GM21529 (cell line): ENCODE measurements around the gene SERPINF2.
"Not testable (repeated sequence)": the region's sequence is repeated elsewhere in the genome, so short reads cannot be mapped to it uniquely, and the experiment has no call there.

Experiments used
- ATAC-seq: cut with Tn5 transposase; IDR thresholded peaks from one replicate; pipeline ENCODE4 v1.9.1; 2021; ENCODE audit not compliant: unreplicated experiment

The SERPINF2 gene

GRCh38 chr17:1786708-1787107 is 44.0 kb downstream of the SERPINF2 start:
- ATAC-seq: no peak

DNA sequence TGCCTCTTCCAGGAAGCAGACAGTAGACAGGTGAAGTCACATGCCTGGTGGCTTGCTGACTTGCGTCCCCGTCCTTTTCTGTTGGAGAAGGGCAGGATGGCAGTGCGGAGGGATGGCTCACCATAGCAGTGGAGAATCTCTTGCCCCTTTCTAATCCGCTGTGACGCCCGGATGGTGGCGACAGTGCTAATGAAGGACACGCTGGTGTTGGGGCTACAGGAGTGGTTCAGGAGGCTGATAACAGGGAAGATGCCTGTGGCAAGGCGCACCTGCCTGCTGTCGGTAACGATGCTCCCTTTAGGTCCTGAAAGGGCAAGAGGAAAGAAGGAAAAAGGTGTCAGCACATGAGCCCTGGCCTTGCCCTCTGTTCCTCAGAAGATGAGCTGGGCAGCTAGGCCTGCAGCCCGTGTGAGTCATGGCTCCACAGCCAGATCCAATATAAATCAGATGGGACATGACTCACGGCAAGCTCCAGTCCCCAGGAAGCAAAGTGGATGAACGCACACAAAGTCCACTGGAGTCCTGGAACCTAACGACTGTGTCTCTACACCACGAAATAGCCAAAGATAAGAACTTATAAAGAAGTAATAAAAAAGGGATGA is 44.7 kb downstream of the SERPINF2 start:
- ATAC-seq: no peak

- ATAC-seq: no peak
Measured at GRCh38 chr17:1789936-1790335, 47.3 kb downstream of the SERPINF2 start.

DNA sequence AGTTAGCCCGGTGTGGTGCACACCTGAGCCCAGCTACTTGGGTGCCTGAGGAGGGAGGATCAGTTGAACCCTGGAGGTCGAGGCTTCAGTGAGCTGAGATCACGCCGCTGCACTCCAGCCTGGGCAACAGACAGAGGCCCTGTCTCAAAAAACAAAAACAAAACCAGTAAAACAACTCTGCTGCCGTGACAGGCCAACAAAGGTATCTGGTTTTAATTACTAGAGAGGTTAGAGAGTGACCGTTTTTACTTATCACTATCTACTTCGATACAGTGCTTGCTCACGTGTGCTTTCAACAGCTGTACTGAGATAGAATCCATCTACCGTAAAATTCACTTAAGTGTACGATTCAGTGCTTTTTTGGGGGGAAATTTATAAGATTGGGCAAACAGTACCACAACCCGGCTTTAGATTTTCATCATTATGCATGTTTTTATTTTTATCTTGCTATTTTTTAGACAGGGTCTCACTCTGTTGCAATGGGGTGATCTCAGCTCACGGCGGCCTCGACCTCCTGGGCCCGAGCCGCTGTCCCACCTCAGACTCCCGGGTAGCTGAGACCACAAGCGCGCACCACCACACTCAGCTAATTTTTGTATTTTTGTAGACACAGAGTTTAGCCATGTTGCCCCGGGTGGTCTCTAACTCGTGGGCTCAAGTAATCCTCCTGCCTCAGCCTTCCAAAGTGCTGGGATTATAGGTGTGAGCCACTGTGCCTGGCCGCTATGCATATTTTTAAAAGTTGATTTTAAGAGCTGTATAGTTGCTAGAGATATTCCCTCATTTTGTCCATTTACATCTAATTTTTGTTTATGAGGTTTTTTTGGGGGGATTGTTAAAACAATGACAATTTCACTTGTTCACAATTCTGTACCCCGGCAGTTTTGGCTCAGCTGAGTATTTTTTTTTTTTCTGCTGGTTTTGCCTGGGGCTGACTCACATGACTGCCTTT is 50.1 kb downstream of the SERPINF2 start:
- no peak for ATAC-seq

- no peak for ATAC-seq
Measured at GRCh38 chr17:1793447-1793806, 50.8 kb downstream of the SERPINF2 start.

DNA sequence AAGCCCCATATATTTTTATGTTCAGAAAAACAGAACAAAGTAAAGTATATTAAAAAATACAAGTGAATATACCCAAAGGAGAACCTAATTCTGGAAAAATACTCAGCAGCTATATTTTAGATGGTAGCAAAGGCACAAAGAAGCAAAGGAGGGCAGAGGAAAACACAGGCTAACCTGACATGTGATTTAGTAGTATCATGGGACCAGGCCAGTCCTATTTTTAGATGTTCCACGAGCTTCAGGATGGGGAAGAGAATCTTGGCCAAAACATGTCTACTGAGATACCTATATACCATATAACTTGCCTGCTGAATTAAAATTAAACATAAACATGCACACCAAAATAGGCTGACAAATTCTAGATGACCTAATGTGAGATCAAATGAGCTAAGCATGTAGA is 54.1 kb downstream of the SERPINF2 start:
- no peak for ATAC-seq

DNA sequence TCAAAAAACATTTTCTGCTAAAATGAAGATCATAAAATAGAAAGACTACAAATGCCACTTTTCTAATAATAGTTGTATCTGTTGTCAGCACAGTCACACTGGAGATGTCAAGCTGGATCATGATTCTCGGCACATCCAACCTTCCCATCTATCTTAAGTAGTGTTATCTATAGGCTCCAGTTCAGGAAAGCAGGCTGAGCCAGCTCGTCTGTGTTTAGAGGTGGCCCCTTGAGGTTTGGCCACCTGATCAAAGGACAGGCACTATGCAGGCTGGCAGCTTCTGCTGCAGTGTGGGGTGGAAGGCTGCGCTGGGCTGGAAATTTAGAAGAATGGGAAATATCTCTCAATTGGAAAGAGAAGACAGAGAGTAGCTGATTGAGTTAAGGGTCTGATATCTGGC is 54.7 kb downstream of the SERPINF2 start:
- ATAC-seq: no peak

- ATAC-seq: not testable (repeated sequence)
Measured at GRCh38 chr17:1797846-1798245, 55.2 kb downstream of the SERPINF2 start.

- no peak for ATAC-seq
Measured at GRCh38 chr17:1800240-1800639, 57.6 kb downstream of the SERPINF2 start.

DNA sequence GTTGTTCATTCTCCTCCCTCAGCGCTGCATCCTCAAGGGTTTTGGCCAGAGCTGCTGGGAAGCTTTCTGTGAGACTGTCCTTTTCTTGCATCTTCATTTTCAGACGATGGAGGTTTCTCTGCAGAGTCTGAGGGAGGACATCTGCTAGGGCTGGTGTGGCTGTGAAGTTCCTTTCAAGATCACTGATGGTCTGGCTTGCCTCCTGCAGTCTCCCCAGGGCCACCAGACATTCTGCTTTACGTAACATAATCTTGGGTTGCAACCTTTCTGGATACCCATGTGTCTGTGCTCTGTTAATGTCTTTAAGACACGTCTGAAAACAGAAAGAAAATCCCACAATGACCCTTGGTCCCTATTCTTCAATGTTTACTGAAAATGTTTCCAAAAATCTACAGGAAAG is 58.0 kb downstream of the SERPINF2 start:
- ATAC-seq: no peak

DNA sequence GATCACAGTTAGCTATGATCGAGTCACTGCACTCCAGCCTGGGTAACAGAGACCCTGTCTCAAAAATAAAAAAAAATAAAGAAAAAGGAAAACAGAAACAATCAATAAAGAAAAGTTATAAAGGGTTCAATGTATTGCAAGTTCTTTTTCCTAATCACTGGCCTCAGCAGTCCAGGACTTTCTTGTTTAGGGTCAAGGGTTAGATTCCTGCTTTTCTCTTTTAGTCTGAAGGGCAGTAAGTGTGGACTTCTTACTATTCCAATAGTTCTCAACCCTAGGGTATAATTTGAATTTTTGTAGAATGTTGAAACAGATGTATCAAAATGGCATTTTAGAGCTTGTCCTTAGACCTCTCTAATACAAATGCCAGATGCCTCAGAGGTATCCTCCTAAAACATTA is 59.8 kb downstream of the SERPINF2 start:
- no peak for ATAC-seq

- no peak for ATAC-seq
Measured at GRCh38 chr17:1803280-1803679, 60.6 kb downstream of the SERPINF2 start.
